GM19468 (cell line): ENCODE data around the gene TACR2.
A peak's percentile ranks its signal among the peaks of the same experiment; 100 is the strongest.

Experiments used
- ATAC-seq: cut with Tn5 transposase; IDR thresholded peaks from one replicate; pipeline ENCODE4 v1.9.1; 2021; ENCODE audit warnings: mild to moderate bottlenecking, moderate library complexity, moderate number of reproducible peaks; ENCODE audit not compliant: unreplicated experiment; ENCODE audit errors: extremely low read depth

TACR2 gene

GRCh38 chr10:69421611-69422308 lies 5.0 kb upstream of the TACR2 start:
- no peak for ATAC-seq

- ATAC-seq, result no peak
Measured at GRCh38 chr10:69419744-69420126, 3.0 kb upstream of the TACR2 start.

- ATAC-seq, result no peak
Measured at GRCh38 chr10:69419096-69419743, 2.5 kb upstream of the TACR2 start.

- no peak for ATAC-seq
Measured at GRCh38 chr10:69418052-69418752, 1.5 kb upstream of the TACR2 start.

- ATAC-seq, result no peak
Measured at GRCh38 chr10:69417542-69417941, 824 bp upstream of the TACR2 start.

GRCh38 chr10:69415951-69416350 lies 767 bp downstream of the TACR2 start:
- no peak for ATAC-seq

- no peak for ATAC-seq
Measured at GRCh38 chr10:69415049-69415448, 1.7 kb downstream of the TACR2 start.

- no peak for ATAC-seq
Measured at GRCh38 chr10:69414036-69415018, 2.4 kb downstream of the TACR2 start.

- ATAC-seq, result no peak
Measured at GRCh38 chr10:69413221-69413865, 3.4 kb downstream of the TACR2 start.

- ATAC-seq, result no peak
Measured at GRCh38 chr10:69412232-69412790, 4.4 kb downstream of the TACR2 start.

GRCh38 chr10:69411476-69411875 lies 5.2 kb downstream of the TACR2 start:
- no peak for ATAC-seq

- no peak for ATAC-seq
Measured at GRCh38 chr10:69410487-69410886, 6.2 kb downstream of the TACR2 start.

- ATAC-seq, result no peak
Measured at GRCh38 chr10:69409968-69410367, 6.8 kb downstream of the TACR2 start.

GRCh38 chr10:69409176-69409495 lies 7.6 kb downstream of the TACR2 start:
- no peak for ATAC-seq

- ATAC-seq, result peak; percentile 94
Measured at GRCh38 chr10:69408318-69409175, 8.2 kb downstream of the TACR2 start.

- ATAC-seq, result no peak
Measured at GRCh38 chr10:69407621-69408301, 9.0 kb downstream of the TACR2 start.

GRCh38 chr10:69406816-69407580 lies 9.7 kb downstream of the TACR2 start:
- no peak for ATAC-seq
